Measurements from ENCODE around the gene ARHGAP15. TPM values are rescaled to one million over a fixed set of nuclear protein-coding genes. Genes with fewer than 3 reads are reported as not detected.
A peak's percentile ranks its signal among the peaks of the same experiment; 100 is the strongest.
"Not testable (repeated sequence)": the region's sequence is repeated elsewhere in the genome, so short reads cannot be mapped to it uniquely, and the experiment has no call there.

Gene ARHGAP15
- total RNA-seq, 1 donor from 2014 or later: not detected

- DNase-seq (ENCODE audit: low read depth): no peak
Observed at GRCh38 chr2:143087033-143087432, 42.2 kb upstream of the ARHGAP15 start.

GRCh38 chr2:143088388-143088787 lies 40.8 kb upstream of the ARHGAP15 start:
- H3K4me3 ChIP-seq (ENCODE audit: low read depth, low read length): no peak overlapping the region
- H3K36me3 ChIP-seq (ENCODE audit: control insufficient read depth, insufficient read depth, low read length): no peaks in the 10 kb centered on the region
- no peaks in the 10 kb centered on the region for H3K27me3 ChIP-seq (ENCODE audit: control insufficient read depth, insufficient read depth, low read length)
- no peak for TF ChIP-seq CTCF (IDR thresholded peaks at IDR 0.05; ENCODE audit: insufficient read depth, low read length, poor library complexity, severe bottlenecking)
- DNase-seq (ENCODE audit: low read depth): no peak

More at GRCh38 chr2:143087033-143087432, 42.2 kb upstream of the ARHGAP15 start:
- Histone ChIP-seq H3K4me3 (ENCODE audit: low read depth, low read length) (no peak overlapping the region), H3K27me3 (ENCODE audit: control insufficient read depth, insufficient read depth, low read length) (no peaks in the 10 kb centered on the region), H3K36me3 (ENCODE audit: control insufficient read depth, insufficient read depth, low read length) (no peaks in the 10 kb centered on the region)
- no peak for TF ChIP-seq CTCF (IDR thresholded peaks at IDR 0.05; ENCODE audit: insufficient read depth, low read length, poor library complexity, severe bottlenecking)

GRCh38 chr2:143089520-143089919 lies 39.7 kb upstream of the ARHGAP15 start:
- H3K4me3 ChIP-seq (ENCODE audit: low read depth, low read length); H3K36me3 ChIP-seq (ENCODE audit: control insufficient read depth, insufficient read depth, low read length); DNase-seq (ENCODE audit: low read depth); H3K27me3 ChIP-seq (ENCODE audit: control insufficient read depth, insufficient read depth, low read length): not testable (repeated sequence)

GRCh38 chr2:143110758-143111428 lies 18.3 kb upstream of the ARHGAP15 start:
- Histone ChIP-seq H3K4me3 (ENCODE audit: low read depth, low read length) (no peak overlapping the region), H3K36me3 (ENCODE audit: control insufficient read depth, insufficient read depth, low read length) (no peaks in the 10 kb centered on the region), H3K27me3 (ENCODE audit: control insufficient read depth, insufficient read depth, low read length) (no peaks in the 10 kb centered on the region)
- peak; percentile 9 for DNase-seq (ENCODE audit: low read depth)
- TF ChIP-seq CTCF (IDR thresholded peaks at IDR 0.05; ENCODE audit: insufficient read depth, low read length, poor library complexity, severe bottlenecking): peak; percentile 67

- Histone ChIP-seq H3K27me3 (ENCODE audit: control insufficient read depth, insufficient read depth, low read length) (no peaks in the 10 kb centered on the region), H3K4me3 (ENCODE audit: low read depth, low read length) (no peak overlapping the region), H3K36me3 (ENCODE audit: control insufficient read depth, insufficient read depth, low read length) (no peaks in the 10 kb centered on the region)
- no peak for DNase-seq (ENCODE audit: low read depth)
- no peak for TF ChIP-seq CTCF (IDR thresholded peaks at IDR 0.05; ENCODE audit: insufficient read depth, low read length, poor library complexity, severe bottlenecking)
Observed at GRCh38 chr2:143117225-143117624, 12.0 kb upstream of the ARHGAP15 start.

- H3K27me3 ChIP-seq (ENCODE audit: control insufficient read depth, insufficient read depth, low read length): no peaks in the 10 kb centered on the region
- no peak for DNase-seq (ENCODE audit: low read depth)
Observed at GRCh38 chr2:143121079-143121478, 8.1 kb upstream of the ARHGAP15 start.

More at GRCh38 chr2:143121079-143121478, 8.1 kb upstream of the ARHGAP15 start:
- Histone ChIP-seq H3K4me3 (ENCODE audit: low read depth, low read length) (no peak overlapping the region), H3K36me3 (ENCODE audit: control insufficient read depth, insufficient read depth, low read length) (no peaks in the 10 kb centered on the region)
- TF ChIP-seq CTCF (IDR thresholded peaks at IDR 0.05; ENCODE audit: insufficient read depth, low read length, poor library complexity, severe bottlenecking): no peak

Measured in kidney epithelial cell (primary cell).